Esophagus mucosa (tissue), 1 donor: ENCODE measurements around the gene ZNF581. TPM values are rescaled to one million over a fixed set of nuclear protein-coding genes. Genes with fewer than 3 reads are reported as not detected.

Source experiments
- ATAC-seq: fragments of 200-7000 bp; cut with Tn5 transposase; one replicate; pipeline ENCODE4 v1.9.1; 2020
- total RNA-seq: library from RNA; stranded (reverse); gene quantifications from one replicate; pipeline ENCODE4 v1.2.4, GENCODE V29; 2023
- donor health status: DM: yes; HTN: yes; CAD: no.

Gene ZNF581
- total RNA-seq, 1 donor from 2014 or later = 21.7 TPM

DNA sequence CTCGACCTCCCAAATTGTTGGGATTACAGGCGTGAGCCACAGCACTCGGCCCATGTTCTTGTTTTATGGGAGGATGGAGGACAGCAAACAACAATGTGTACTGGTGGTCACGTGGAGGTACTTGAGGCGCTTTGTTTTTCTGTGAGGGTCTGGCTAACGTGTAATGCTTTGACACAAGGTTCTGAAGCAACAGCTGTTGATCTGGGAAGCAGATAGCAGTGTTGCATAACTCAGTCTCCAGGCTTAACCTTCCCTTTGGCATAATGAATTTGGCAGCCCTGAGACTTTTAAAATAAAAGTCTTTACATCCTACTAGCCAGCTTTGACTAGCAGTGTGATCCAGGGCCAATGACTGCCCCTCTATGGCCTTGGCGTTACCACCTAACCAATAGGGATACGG is 9.6 kb upstream of the ZNF581 start:
- ATAC-seq = no peak

DNA sequence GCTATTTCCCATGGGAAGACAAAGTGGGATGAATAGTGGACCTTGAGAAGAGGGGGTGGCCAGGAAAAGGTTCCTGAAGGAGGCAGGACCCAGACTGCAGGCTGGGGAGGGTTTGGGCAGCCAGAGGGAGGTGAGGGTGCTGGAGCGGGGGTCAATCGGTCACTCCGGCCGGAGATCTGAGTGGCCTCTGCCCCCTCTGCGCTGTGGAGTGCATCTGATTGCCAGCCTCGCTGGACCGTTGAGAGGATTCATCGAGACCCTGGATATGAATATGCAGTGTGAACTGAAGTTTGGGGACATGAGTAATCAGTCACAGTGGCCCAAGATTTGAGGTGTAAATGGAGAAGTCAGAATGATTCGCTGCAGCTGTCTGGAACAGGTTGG is 8.1 kb upstream of the ZNF581 start:
- ATAC-seq = peak; percentile 3

DNA sequence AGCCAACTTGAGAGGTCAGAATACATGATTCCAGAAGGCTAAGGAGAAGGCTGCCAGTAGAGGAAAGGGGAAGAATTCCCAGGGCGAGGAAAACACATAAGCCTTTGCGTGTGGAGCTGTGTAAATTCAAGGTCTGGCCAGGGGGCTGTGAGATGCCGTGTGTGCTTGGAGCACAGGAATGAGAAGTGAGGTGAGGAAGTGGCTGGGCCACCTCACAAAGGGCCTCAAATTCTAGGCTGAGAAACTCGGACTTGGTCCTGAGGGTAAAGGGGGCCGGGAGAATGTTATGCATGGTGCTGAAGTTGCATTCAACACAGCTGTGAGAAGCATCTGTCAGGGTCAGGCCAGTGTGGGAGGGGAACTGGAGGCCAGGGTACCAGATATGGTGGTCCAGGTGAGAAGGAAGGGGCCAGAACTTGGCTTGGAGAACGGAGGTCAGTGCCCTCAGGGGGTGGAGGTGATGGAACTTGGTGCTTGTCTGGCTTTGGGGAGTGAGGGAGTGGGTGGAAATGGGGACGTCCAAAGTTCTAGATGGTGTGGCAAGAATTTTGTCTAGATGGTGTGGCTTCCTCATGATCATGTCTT is 7.5 kb upstream of the ZNF581 start:
- ATAC-seq = no peak

DNA sequence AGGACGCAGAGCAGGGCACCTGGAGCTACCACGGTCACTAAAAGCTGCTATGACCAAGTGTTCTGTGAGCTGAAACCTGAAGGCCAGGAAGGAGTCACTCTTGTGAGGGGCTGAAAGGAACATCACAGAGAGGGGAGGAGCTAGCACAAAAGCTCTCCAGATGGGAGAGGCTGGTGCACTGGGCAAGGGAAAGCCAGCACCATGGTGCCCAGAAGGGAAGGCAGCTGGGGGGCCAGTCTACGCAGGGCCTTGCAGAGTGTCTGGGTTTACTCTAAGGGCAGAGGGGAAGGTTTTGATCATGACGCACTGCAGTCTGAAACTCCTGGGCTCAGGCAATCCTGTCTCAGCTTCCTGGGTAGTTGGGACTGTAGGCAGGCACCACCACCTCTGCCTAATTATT is 6.7 kb upstream of the ZNF581 start:
- ATAC-seq = no peak

DNA sequence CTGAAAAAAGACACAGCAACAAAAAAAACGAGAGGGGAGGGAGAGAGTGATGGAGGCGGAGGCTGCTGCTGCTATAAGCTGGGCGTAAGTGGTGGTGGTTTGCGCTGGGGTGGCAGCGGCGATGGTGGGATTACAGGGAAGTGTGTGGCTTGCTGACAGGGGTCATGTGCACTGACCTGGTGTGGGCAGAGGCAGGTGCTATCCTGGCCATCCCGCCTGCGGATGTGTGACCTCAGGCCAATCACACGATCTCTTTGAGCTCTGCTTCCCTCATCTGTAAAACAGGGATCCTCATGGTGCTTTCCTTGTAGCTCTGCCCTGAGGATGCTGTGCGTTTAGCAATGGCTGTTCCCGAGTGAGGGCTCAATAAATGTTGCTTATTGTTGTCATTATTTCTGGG is 5.9 kb upstream of the ZNF581 start:
- ATAC-seq = no peak

DNA sequence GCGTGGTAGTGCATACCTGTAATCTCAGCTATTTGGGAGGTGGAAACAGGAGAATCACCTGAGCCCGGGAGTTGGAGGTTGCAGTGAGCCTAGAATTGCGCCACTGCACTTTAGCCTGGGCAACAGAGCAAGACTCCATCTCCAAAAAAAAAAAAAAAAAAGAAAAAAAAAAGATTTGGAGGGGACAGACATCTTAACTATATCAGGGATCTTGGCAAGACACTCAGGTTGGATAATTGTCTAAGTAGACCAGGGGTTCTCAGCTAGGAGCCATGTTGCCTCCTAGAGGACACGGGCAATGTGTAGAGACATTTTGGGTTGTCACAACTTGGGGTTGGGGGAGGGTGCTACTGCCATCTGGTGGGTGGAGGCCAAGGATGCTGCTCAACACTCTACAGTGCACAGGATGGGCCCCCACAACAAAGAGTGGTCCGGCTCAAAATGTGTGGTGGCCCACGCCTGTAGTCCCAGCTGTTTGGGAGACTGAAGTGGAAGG is 4.5 kb upstream of the ZNF581 start:
- no peak for ATAC-seq

DNA sequence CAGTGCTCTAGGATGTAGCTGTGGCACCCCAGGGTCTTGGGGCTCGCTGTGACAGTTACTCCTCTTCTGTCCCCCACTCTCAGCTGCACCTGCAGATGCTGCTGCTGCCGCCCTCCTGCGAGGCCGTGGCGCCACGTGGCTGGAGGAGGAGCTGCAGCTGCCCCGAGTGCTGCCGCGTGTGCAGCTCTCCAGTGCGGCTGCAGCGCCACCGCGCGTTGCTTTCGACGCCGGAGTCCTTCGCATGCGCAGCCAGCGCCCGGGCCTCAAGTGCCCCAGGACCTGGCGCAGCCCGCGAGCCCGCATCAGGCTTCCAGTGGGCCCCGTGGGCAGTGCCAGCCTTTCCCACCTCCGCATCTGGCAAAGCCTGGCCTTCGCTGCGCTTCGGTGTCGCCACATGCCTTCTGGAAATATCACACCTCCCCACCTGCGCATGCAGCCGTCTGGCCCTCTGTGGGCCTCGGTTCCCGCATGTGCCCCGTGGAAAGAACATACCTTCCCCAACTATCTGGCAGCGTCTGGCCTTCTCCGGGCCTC is 3.3 kb upstream of the ZNF581 start:
- peak; percentile 41 for ATAC-seq

DNA sequence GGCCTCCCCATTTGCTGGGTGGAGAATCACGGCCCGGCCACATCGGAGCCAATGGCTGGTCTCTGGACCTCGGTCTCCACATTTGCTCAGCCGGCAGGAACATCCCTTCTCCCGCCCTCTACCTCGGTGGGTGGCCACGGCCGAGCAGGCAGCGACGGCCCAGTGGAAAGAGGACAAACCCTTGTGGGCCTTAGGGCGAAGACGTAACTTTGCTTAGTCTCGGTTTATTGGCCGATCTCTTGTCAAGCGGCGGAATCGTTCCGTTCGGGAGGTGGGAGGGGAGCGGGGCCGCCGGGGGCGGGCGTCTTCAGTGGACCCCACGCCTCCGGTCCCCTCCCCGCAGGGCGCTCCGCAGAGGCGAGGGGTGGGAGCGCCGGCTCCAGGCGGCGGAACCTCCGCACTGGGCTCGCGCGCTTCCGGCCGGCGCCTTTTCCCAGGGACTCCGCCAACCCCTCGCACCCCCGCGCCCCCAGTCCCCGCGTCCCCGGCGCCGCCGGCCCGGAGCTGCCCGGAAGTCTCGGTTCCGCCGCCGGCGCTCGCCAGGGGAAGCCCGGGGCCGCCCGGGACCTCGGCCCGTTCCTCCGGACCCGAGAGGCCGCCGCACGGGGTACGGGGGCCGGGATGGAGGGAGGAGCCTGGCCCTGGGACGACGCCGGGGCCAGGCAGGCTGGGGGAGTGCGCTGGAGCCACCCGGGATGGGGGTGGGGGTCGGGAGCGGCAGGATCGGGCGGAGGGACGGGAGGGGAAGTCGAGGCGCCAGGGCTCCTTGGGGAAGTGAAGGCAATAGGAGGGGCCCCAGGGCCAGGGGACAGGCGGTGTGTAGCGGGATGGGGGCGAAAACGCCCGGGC is 2.6 kb upstream of the ZNF581 start, which contains the start of gene ZNF580:
Gene ZNF580 (plus strand): TSS at position 426 of the 849 bp plus-strand sequence. CDS start 1,507 bp downstream, outside the sequence.
- ATAC-seq = peak; percentile 34

DNA sequence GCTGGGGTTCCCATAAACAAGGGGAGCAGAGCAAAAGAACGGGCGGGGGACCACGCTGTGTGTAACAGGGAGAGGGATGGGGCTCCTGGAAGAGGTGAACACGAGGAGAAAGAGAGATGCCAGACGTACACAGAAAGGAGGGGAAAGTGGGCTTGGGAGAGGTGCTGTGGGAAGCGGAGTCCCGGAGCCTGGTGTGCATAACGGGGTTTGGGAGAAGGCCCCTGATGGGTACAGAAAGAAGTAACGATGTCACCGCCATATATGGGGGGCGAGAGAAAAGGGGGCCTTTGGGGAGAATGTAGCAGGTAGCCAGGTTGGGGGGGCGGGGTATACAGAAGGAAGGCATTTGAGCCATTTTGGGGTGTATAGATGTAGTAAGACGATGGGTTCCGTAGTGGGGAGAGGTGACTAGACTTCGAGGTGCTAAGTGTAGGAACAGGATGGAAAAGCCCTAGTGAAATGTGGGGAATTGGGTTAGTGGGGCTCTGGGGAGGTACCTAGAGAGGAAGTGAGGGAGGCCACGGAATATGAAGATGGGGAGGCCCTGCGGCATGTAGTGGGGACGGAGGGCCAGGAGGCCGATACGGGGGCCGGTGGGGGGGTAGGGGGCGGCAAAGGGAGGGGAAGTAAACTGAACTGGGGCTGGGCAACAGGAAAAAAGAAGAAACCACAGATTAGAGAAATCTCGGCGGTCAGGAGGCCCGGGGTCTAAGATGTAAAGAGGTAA is 1.9 kb upstream of the ZNF581 start:
- ATAC-seq = no peak

DNA sequence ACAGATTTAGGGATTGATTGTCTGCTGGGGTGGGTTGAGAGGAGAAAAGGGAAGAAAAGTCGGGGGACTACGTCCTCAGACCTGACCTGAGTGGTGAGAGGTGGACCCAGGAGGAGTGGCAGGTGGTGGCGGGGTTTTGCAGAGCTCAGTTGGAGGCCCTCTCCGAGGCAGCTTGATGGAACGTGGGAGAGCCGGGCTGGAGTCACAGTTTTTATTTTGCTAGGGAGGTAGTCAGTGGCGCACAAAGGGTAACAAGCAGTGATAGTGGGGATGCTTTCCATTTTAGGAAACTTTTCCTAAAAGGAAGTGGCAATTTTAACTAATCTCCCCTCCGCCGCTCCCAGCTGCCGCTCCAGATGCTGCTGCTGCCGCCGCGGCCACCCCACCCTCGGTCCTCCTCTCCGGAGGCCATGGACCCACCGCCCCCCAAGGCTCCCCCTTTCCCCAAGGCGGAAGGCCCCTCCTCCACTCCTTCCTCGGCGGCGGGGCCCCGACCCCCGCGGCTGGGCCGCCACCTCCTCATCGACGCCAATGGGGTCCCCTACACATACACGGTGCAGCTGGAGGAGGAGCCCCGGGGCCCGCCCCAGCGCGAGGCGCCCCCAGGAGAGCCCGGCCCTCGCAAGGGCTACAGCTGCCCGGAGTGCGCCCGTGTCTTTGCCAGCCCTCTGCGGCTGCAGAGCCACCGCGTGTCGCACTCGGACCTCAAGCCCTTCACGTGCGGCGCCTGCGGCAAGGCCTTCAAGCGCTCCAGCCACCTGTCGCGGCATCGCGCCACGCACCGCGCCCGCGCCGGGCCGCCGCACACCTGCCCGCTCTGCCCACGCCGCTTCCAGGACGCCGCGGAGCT is 1.1 kb upstream of the ZNF581 start:
- ATAC-seq = peak; percentile 20

DNA sequence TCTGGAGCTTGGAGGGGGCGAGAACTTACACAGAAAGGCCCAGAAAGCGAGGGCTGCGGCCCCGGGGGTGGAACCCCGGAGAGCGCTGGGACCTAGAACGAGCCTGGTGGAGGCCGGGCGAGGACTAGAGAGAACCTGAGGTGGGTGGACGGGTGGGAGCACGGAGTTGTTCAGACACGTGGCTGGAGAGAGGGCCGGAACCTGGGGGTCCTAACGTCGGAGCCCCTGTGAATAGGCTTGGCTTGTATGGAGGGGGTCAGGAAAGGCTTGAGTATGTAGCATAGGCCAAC is 383 bp downstream of the ZNF581 start:
- ATAC-seq = no peak

DNA sequence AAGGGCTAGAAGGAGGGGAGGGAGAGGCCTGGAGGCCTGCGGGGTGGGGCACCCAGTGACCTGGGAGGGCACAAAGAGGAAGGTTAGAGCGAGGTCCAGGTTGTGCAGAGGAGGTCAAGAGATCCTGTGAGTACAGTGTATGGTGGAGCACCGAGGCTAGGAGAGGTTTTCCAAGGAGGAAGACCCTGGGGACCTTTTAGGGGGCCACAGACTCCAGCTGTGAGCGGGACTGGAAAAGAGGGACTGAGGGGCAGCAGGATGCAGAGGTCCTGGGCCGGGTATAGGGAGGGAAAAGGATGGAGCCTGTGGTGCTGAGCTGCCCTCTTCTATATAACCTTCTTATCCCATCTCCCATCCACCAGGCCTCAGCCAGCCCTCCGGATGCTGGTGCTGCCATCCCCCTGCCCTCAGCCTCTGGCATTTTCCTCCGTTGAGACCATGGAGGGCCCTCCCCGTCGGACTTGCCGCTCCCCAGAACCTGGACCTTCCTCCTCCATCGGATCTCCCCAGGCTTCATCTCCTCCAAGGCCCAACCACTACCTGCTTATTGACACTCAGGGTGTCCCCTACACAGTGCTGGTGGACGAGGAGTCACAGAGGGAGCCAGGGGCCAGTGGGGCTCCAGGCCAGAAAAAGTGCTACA is 863 bp downstream of the ZNF581 start:
- no peak for ATAC-seq

DNA sequence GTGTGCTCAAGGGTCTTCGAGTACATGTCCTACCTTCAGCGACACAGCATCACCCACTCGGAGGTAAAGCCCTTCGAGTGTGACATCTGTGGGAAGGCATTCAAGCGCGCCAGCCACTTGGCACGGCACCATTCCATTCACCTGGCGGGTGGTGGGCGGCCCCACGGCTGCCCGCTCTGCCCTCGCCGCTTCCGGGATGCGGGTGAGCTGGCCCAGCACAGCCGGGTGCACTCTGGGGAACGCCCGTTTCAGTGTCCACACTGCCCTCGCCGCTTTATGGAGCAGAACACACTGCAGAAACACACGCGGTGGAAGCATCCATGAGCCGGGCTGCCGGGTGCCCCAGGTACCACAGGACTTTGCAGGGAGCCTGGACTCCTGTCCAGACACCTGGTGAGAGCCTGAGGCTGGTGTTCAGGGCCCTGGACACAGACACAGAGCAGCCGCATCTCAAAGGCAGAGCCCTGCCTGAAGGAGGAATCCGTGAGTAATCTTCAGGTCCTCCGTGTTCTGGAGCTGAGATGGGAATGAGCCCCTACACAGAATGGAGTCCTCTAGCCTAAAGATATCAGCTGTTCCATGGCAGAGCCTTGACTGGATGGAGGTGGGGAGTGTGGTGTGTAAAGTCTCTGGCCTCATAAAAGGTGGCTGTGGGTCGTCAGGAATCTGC is 1.5 kb downstream of the ZNF581 start:
- no peak for ATAC-seq

DNA sequence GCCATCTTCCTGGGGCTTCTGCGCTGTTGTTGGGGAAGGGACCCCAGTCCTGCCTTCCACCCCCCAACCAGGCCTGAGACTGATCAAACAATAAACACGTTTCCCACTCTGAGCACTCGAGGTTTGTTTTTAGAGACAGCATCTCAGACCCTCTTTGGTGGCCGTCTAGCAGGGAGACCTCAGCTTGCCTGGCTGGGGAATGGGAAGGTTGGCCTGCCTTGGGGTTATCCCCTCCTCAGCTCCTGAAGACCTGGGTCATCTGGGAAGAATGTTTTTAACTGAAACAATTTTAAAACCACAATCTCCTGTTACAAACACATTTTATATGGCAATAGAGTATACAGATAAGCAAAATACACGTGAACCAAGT is 2.0 kb downstream of the ZNF581 start:
- no peak for ATAC-seq

DNA sequence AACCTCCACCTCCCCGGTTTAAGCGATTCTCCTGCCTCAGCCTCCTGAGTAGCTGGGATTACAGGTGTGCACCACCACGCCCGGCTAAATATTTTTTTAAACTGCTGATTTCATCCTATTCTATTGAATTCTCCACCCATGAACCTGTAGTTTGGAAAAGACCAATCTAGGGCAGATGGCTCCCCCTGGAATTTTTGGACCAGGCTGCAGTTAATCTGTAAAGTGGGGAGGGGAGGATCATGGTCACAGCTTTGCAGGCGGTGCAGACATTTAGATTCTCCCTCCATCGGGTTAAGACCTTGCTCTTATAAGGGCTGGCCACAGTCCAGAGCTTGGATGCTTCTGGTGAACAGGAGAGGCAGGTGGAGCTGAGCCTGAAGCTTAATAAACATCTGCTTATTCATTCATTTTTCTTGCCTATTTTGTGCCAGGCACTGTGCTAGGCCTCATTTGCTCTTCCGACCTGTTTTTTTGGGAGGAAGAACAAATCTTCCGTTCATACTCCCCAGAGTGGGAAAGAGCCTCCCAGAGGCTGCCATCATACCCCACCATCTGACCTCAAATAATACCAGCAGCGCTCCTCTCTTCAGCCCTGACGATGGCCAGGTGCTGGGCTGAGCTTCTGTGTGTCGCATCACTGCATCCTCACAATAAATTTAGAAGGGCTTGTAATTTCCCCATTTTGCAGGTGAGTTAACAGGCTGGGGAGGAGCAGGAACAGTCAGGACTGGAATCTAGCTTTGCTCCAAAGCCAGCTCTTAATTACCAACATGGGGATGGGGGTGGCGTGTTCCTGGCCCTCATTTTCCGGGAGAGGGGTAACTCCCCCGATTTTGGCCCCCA is 3.7 kb downstream of the ZNF581 start:
- no peak for ATAC-seq

DNA sequence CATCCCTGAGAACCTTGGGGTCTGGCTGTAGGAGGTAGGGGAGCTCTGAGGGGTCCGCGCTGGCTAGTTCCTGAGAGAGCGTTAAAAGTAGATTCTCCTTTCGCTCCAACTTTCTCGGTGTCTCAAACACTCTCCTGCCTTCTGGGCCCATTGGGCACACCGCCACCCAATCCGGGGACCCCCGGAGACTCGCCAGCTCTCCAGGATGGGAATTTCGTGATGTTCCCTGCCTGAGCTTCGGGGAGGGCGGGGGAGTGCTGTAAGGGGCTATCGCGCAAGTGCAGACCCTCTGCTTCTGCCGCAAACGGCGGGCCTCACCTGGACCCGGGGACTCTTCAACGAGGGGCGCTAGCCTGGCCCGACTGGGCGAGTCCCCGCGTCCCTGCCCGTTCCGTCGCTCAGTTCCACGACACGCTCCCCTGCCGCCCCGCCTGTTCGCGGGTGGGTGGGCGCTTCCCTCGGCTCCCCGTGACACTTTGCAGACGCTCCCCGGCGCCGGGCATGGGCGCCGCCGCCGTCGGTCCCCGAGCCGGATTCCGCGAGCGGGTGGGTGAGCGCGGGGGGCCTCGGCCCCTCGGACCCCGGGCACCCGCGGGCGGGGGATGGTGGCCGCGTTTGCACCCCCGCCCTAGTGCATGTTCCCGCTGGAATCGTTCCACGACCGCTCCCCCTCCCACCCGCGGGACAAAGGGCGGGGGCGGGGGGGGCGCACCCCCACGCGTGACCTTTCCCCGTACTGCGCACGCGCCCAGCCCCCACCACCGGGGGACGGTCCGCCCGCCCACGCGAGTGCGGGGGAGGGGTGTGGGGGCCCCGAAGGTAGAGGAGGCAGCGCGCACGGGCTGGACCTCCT is 4.5 kb downstream of the ZNF581 start, which contains the start of gene CCDC106:
Gene CCDC106 (plus strand): TSS at position 481 of the 853 bp plus-strand sequence. CDS start 835 bp downstream, outside the sequence.
- ATAC-seq = peak; percentile 21

DNA sequence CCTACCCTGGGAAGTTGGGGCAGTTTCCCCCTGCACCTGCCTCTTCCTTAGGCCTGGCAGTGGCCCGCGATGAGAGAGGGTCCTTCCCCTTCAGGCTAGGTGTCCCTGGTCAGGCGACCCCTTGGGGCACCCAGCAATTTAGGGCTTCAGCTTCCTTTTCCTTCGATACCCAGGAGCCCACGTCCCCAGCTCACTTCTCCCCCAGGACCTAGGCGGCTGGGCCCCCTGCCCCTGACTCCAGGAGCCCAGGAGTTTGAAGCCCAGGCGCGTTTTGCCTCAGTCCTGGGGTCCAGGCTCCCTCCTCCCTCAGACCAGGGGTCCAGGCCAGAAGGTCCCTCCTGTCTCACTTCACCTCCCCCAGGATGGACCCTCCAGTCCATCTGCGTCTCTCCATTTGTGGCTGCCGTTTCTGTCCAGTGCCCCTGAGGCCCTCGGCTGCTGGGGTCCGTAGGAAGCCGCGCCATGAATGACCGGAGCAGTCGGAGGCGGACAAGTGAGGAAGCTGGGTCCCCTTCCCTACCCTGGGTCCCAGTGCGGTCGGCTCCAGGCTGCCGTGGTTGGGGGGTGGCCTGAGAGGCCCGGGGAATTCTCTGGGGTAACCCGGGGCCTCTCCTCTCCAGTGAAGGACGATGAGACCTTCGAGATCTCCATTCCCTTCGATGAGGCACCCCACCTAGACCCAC is 5.3 kb downstream of the ZNF581 start:
- no peak for ATAC-seq
